Measurements from ENCODE around the gene CAMK2B.
"Not testable (repeated sequence)": the region's sequence is repeated elsewhere in the genome, so short reads cannot be mapped to it uniquely, and the experiment has no call there.

CAMK2B gene

DNA sequence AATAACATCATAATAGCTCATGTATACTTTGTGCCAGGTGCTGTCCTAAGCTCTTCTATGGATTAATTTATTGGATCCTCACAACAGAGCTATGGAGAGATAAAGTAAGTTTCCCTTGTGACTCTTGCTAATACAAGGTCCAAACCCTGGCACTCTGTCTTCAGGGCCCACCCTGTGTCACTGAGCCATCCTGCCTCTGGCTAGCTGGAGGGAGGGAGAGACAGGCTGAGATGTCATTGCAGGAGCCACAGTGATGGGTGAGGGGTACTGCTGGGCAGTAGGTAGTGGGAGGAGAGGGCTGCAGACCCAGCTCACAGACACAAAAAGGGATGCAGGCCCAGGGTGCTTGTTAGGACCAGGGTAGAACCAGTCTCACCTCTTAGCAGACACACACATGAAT lies 153.0 kb downstream of the CAMK2B start:
- H3K4me3 ChIP-seq (ENCODE audit: low read depth, low read length), result no peak overlapping the region
- TF ChIP-seq, protein P1, sequence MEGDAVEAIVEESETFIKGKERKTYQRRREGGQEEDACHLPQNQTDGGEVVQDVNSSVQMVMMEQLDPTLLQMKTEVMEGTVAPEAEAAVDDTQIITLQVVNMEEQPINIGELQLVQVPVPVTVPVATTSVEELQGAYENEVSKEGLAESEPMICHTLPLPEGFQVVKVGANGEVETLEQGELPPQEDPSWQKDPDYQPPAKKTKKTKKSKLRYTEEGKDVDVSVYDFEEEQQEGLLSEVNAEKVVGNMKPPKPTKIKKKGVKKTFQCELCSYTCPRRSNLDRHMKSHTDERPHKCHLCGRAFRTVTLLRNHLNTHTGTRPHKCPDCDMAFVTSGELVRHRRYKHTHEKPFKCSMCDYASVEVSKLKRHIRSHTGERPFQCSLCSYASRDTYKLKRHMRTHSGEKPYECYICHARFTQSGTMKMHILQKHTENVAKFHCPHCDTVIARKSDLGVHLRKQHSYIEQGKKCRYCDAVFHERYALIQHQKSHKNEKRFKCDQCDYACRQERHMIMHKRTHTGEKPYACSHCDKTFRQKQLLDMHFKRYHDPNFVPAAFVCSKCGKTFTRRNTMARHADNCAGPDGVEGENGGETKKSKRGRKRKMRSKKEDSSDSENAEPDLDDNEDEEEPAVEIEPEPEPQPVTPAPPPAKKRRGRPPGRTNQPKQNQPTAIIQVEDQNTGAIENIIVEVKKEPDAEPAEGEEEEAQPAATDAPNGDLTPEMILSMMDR (IDR thresholded peaks at IDR 0.05; ENCODE audit: low read depth, low read length), result no peak

DNA sequence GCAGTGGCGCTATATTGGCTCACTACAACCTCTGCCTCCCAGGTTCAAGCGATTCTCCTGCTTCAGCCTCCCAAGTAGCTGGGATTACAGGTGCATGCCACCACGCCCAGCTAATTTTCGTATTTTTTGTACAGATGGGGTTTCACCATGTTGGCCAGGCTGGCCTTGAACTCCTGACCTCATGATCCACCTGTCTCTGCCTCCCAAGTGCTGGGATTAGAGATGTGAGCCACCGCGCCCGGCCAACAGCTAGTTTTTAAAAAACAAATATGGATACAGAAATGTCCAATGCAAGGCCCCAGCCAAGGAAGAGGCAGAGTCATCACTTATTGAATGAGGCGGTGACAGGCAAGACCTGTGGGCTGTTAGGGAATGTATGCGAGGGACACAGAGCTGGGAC lies 153.5 kb downstream of the CAMK2B start:
- not testable (repeated sequence) for H3K4me3 ChIP-seq (ENCODE audit: low read depth, low read length)

DNA sequence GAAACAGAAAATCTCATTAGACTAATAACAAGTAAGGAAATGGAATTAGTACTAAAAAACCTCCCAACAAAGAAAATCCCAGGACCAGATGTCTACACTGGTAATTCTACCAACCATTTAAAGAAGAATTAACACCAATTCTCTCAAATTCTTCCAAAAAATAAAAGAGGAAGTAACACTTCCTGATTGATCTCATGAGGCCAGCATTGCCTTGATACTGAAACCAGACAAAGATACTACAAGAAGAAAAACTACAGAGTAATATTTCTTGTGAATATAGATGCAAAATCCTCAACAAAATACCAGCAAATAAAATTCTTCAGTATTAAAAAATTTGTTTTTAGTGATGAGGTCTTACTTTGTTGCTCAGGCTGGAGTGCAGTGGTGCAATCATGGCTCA lies 157.5 kb downstream of the CAMK2B start:
- TF ChIP-seq, protein P1 (IDR thresholded peaks at IDR 0.05; ENCODE audit: low read depth, low read length), result no peak
- H3K4me3 ChIP-seq (ENCODE audit: low read depth, low read length), result no peak overlapping the region

Data from WI38 (cell line).